Endothelial cell of umbilical vein (primary cell): ENCODE data around the gene ALDOC.

ENCODE experiments used
- POLR2AphosphoS5 ChIP-seq: IDR thresholded peaks from 2 replicates; pipeline ENCODE4 v1.6.1; 2012; ENCODE audit warnings: low read depth, mild to moderate bottlenecking, control low read depth, low read length, moderate library complexity; ENCODE audit not compliant: insufficient read depth
- TF ChIP-seq, protein P1 (sequence below), 2 donors: IDR thresholded peaks; 1 replicate in 1 of 2; 2 replicates in 1 of 2; pipeline ENCODE4 v1.5.1; 2011; ENCODE audit warnings: low read length in 2 of 2, mild to moderate bottlenecking in 2 of 2, moderate library complexity in 2 of 2, control low read depth in 1 of 2, inconsistent platforms in 1 of 2, low read depth in 1 of 2; ENCODE audit not compliant: insufficient read depth in 1 of 2; ENCODE audit errors: extremely low read depth in 1 of 2

DNA sequence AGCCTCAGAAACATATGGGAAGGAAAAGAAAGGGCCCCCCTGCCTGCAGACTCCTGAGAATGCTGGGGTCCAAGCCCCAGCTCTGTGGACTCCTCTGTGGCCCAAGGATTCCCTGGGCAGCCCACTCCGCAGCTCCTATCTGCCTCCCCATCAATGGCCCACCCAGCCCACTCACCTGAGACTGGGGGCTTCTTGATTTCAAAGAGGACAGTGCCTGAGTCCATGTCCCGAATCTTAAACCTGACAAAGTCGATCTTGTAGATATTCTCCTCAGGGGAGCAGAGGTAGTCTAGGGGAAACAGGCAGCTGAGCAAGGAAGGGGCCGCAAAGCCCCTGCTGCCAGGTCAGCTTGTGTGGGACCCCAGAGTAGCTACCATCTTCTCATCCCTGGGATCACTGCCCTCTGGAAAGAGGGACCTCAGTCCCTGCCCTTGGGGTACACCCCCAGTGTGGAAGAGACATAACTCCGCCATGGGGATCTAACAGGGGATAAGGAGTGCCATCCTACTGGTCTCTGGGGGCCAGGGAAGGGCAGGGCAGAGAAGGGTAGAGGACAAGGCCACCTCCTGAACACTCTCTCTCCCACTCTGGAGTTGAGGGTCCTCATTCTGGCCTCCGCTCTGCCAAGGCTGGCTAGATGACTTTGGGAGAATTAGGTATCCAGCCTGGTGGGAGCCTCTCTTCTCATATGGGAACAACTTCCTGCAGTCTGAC, 28.1 kb downstream of the ALDOC start:
- TF ChIP-seq, protein P1, sequence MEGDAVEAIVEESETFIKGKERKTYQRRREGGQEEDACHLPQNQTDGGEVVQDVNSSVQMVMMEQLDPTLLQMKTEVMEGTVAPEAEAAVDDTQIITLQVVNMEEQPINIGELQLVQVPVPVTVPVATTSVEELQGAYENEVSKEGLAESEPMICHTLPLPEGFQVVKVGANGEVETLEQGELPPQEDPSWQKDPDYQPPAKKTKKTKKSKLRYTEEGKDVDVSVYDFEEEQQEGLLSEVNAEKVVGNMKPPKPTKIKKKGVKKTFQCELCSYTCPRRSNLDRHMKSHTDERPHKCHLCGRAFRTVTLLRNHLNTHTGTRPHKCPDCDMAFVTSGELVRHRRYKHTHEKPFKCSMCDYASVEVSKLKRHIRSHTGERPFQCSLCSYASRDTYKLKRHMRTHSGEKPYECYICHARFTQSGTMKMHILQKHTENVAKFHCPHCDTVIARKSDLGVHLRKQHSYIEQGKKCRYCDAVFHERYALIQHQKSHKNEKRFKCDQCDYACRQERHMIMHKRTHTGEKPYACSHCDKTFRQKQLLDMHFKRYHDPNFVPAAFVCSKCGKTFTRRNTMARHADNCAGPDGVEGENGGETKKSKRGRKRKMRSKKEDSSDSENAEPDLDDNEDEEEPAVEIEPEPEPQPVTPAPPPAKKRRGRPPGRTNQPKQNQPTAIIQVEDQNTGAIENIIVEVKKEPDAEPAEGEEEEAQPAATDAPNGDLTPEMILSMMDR (IDR thresholded peaks at IDR 0.05; ENCODE audit: extremely low read depth in 1 of 2, insufficient read depth in 1 of 2, low read depth in 1 of 2, low read length in 2 of 2) = no peak
- TF ChIP-seq POLR2AphosphoS5 = no peak
